ENCODE data around the gene ZNF202.

The ZNF202 gene

GRCh38 chr11:123674297-123674696 is 67.2 kb downstream of the ZNF202 start:
- Histone ChIP-seq H3K36me3 (ENCODE audit: control insufficient read depth in 4 of 4, insufficient read depth in 4 of 4, low read length in 3 of 4) (no peaks in the 10 kb centered on the region), H3K27ac (ENCODE audit: insufficient read depth in 1 of 2, low read depth in 1 of 2, low read length in 2 of 2, poor library complexity in 1 of 2, severe bottlenecking in 2 of 2) (no peak overlapping the region), H3K27me3 (replicated peaks in 2 of 5; ENCODE audit: control insufficient read depth in 4 of 5, insufficient read depth in 5 of 5, low read length in 4 of 5) (peaks cover 0 to 5% (median 0%) of the 10 kb centered on the region in 5 experiments), H3K9me3 (ENCODE audit: control extremely low read depth in 1 of 5, control insufficient read depth in 4 of 5, insufficient read depth in 2 of 5, low read depth in 1 of 5, low read length in 4 of 5) (no peaks in the 10 kb centered on the region), H3K4me3 (ENCODE audit: control insufficient read depth in 1 of 7, extremely low read depth in 1 of 7, insufficient read depth in 4 of 7, low read depth in 2 of 7, low read length in 6 of 7) (no peak overlapping the region), H3K4me1 (ENCODE audit: control extremely low read depth in 1 of 4, control insufficient read depth in 4 of 4, insufficient read depth in 4 of 4, low read length in 3 of 4) (no peaks in the 10 kb centered on the region)
- ChIA-PET POLR2A (interaction anchor here (0.7 kb wide), 1 partner anchor 407 kb away, joined by 5 read pairs; no protein-coding TSS in a partner anchor), CTCF (interaction anchor here (1.8 kb wide), 1 partner anchor 30 kb away, joined by 5 read pairs; no protein-coding TSS in a partner anchor)
- no peak for DNase-seq
- no CpG with 5 or more reads among the region's 2 CpGs for WGBS (ENCODE audit: insufficient coverage)
